Subcutaneous abdominal adipose tissue (tissue), 5 donors: Measurements from ENCODE around the gene NOS2.
"Not testable (repeated sequence)": the region's sequence is repeated elsewhere in the genome, so short reads cannot be mapped to it uniquely, and the experiment has no call there.

ENCODE experiments used
- H3K27ac ChIP-seq: one replicate; pipeline ENCODE4 v1.7.0; 2013; ENCODE audit warnings: low read depth, mild to moderate bottlenecking, inconsistent platforms, low read length, moderate library complexity
- H3K27me3 ChIP-seq, 5 donors: one replicate each; pipeline ENCODE4 v1.7.0; 2013; ENCODE audit warnings: low read length in 5 of 5, inconsistent platforms in 1 of 5; ENCODE audit not compliant: control insufficient read depth in 5 of 5, insufficient read depth in 4 of 5
- H3K36me3 ChIP-seq, 5 donors: one replicate each; pipeline ENCODE4 v1.7.0; 2013; ENCODE audit warnings: low read length in 5 of 5; ENCODE audit not compliant: control insufficient read depth in 5 of 5, insufficient read depth in 5 of 5
- H3K4me1 ChIP-seq, 5 donors: one replicate each; pipeline ENCODE4 v1.7.0; 2013; ENCODE audit warnings: low read length in 5 of 5, mild to moderate bottlenecking in 3 of 5, moderate library complexity in 1 of 5; ENCODE audit not compliant: control insufficient read depth in 5 of 5, insufficient read depth in 5 of 5
- H3K4me3 ChIP-seq, 5 donors: one replicate each; pipeline ENCODE4 v1.7.0; 2013; ENCODE audit warnings: low read length in 5 of 5, low read depth in 1 of 5
- H3K9ac ChIP-seq, 5 donors: one replicate each; pipeline ENCODE4 v1.7.0; 2013; ENCODE audit warnings: low read length in 5 of 5, mild to moderate bottlenecking in 4 of 5, moderate library complexity in 3 of 5
- H3K9me3 ChIP-seq, 5 donors: one replicate each; pipeline ENCODE4 v1.7.0; 2013; ENCODE audit warnings: low read length in 5 of 5; ENCODE audit not compliant: control insufficient read depth in 5 of 5
- donor health status: healthy.
- donor health status: healthy.
- donor health status: healthy.
- donor health status: healthy.
- donor health status: healthy.

Gene NOS2

GRCh38 chr17:27800522-27800921 is at the start of gene NOS2:
Gene NOS2 (minus strand): TSS chr17:27800529. CDS start chr17:27798809, 1,720 bp downstream.
- no peak within 1 kb of the TSS for H3K9ac ChIP-seq

GRCh38 chr17:27849474-27850185 is 49.3 kb upstream of the NOS2 start:
- Histone ChIP-seq H3K9ac (no peak overlapping the region), H3K4me3 (no peak overlapping the region), H3K9me3 (no peaks in the 10 kb centered on the region), H3K27ac (no peak overlapping the region), H3K27me3 (no peaks in the 10 kb centered on the region), H3K4me1 (no peaks in the 10 kb centered on the region), H3K36me3 (no peaks in the 10 kb centered on the region)

More at GRCh38 chr17:27800522-27800921, at the start of gene NOS2:
- peaks cover 0 to 4% (median under 1%) of the 10 kb centered on the region in 5 donors for H3K4me1 ChIP-seq
- H3K27ac ChIP-seq: no peak within 1 kb of the TSS
- H3K4me3 ChIP-seq: no peak within 1 kb of the TSS
- H3K36me3 ChIP-seq: no peaks in the 10 kb centered on the region
- H3K9me3 ChIP-seq: no peaks in the 10 kb centered on the region
- peaks cover 0 to 9% (median 0%) of the 10 kb centered on the region in 5 donors for H3K27me3 ChIP-seq

- no peaks in the 10 kb centered on the region for H3K4me1 ChIP-seq
- no peak overlapping the region for H3K4me3 ChIP-seq
- H3K27me3 ChIP-seq: no peaks in the 10 kb centered on the region
- no peaks in the 10 kb centered on the region for H3K9me3 ChIP-seq
- H3K36me3 ChIP-seq: no peaks in the 10 kb centered on the region
- H3K27ac ChIP-seq: no peak overlapping the region
- no peak overlapping the region for H3K9ac ChIP-seq
Observed at GRCh38 chr17:27848931-27849330, 48.6 kb upstream of the NOS2 start.

GRCh38 chr17:27846808-27847307 is 46.5 kb upstream of the NOS2 start:
- not testable (repeated sequence) for H3K9me3 ChIP-seq, H3K27ac ChIP-seq, H3K9ac ChIP-seq, H3K36me3 ChIP-seq, H3K4me3 ChIP-seq, H3K27me3 ChIP-seq, H3K4me1 ChIP-seq

GRCh38 chr17:27846042-27846655 is 45.8 kb upstream of the NOS2 start:
- H3K9ac ChIP-seq: no peak overlapping the region
- no peaks in the 10 kb centered on the region for H3K9me3 ChIP-seq
- H3K27me3 ChIP-seq: no peaks in the 10 kb centered on the region
- no peak overlapping the region for H3K4me3 ChIP-seq
- no peaks in the 10 kb centered on the region for H3K4me1 ChIP-seq
- H3K36me3 ChIP-seq: no peaks in the 10 kb centered on the region
- no peak overlapping the region for H3K27ac ChIP-seq

GRCh38 chr17:27845264-27846041 is 45.1 kb upstream of the NOS2 start:
- Histone ChIP-seq H3K9ac (no peak overlapping the region), H3K9me3 (no peaks in the 10 kb centered on the region), H3K4me1 (no peaks in the 10 kb centered on the region), H3K27ac (no peak overlapping the region), H3K4me3 (no peak overlapping the region), H3K36me3 (no peaks in the 10 kb centered on the region), H3K27me3 (no peaks in the 10 kb centered on the region)

GRCh38 chr17:27840688-27841087 is 40.4 kb upstream of the NOS2 start:
- Histone ChIP-seq H3K27me3 (no peaks in the 10 kb centered on the region), H3K27ac (no peak overlapping the region), H3K4me1 (no peaks in the 10 kb centered on the region), H3K4me3 (no peak overlapping the region), H3K9ac (no peak overlapping the region), H3K36me3 (no peaks in the 10 kb centered on the region), H3K9me3 (no peaks in the 10 kb centered on the region)

GRCh38 chr17:27840406-27840678 is 40.0 kb upstream of the NOS2 start:
- not testable (repeated sequence) for H3K36me3 ChIP-seq, H3K9me3 ChIP-seq, H3K27me3 ChIP-seq, H3K9ac ChIP-seq, H3K27ac ChIP-seq, H3K4me3 ChIP-seq, H3K4me1 ChIP-seq

GRCh38 chr17:27839571-27840405 is 39.5 kb upstream of the NOS2 start:
- H3K4me1 ChIP-seq, H3K27me3 ChIP-seq, H3K27ac ChIP-seq, H3K4me3 ChIP-seq, H3K9ac ChIP-seq, H3K36me3 ChIP-seq, H3K9me3 ChIP-seq: not testable (repeated sequence)
